Measurements from ENCODE around the gene TUBGCP5. TPM values are rescaled to one million over a fixed set of nuclear protein-coding genes. Genes with fewer than 3 reads are reported as not detected.

Gene TUBGCP5
- total and polyA plus RNA-seq, 2 experiments from 2014 or later = 12.0 to 21.7 TPM

DNA sequence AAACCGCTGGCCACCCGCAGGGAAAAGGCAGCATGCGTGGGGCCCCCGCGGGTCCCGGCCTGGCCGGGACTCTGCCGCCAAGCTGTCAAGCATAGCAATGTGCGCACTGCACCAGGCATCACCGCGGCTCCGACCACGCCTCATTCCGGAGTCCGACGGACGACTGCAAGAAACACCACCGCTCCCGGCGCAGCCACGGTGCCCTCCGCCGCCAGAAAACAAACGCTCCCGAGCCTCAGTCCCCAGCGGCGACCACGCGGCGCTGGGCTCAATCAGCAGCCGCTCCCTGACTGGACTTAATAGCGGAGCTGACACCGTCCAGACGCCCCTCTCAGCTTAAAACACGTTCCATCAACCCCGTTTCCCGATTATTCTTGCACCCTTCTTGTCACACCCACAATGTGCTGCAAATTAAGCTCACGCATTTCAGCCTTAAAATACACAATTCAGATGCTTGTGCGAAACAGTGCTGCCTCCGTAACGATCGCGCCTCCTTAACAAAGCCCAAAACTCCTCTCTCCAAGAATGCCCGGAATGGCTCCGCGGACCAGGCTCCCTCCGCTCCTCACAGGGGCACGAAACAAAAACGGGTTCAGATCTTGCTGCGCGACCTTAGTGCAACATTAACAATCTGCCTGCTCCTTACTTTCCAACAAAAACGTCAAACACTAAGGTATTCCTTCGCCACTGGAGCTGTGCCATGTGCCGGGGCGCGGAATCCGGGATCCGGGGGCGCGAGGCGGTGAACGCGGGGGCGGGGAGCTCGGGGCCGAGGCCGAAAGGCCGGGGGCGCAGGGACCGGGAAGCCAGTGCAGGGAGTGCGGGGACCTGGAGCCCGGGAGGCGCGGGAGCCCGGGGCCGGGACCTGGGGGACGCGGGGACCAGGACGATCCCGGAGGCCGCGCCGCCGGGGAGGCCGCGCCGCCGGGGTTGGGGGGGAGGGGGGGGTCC is 59.9 kb downstream of the TUBGCP5 start (continued):
- TF ChIP-seq CREB1 (CRISPR knock-in tag; IDR thresholded peaks at IDR 0.05; ENCODE audit: low read depth) = no peak
- TF ChIP-seq EZH2phosphoT487 (IDR thresholded peaks at IDR 0.05; ENCODE audit: unreplicated experiment) = no peak
- peak; percentile 63 for TF ChIP-seq EZH2 (IDR thresholded peaks at IDR 0.05; ENCODE audit: low read depth, unreplicated experiment)

DNA sequence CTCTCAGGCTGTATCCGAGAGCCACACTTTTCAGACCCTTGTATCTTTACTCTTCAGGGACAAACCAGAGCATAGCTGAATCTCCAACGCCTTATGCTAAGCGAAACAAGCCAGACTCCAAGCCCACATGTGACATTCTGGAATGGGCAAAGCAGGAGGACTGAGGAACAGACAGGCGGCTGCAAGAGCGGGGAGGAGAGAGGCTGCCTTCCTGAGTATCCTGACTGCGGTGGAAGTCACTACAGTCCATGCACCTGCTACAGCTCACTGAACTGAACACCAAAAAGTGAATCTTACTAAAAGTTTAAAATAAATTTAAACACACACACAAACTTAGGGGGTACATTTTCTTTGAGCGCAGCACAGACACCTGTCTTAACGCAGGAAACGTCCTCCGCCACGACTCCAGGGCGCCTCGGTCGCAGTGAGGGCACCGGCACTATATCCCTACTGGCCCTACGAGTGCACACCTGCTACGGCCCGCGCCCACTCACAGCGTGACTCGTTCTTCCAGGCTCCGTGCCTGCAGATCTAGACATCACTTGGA is 60.6 kb downstream of the TUBGCP5 start:
- Mint-ChIP-seq H3K27me3 (ENCODE audit: insufficient read depth, low read depth, poor library complexity) (peaks cover 40% of the 10 kb centered on the region), H3K9me3 (peaks cover 5% of the 10 kb centered on the region; the same call in 1 of the 3 replicates), H3K4me3 (peak overlapping the region; percentile 92), H3K4me1 (peaks cover 11% of the 10 kb centered on the region; the same call in 2 of the 3 replicates), H3K36me3 (ENCODE audit: low read depth) (no peaks in the 10 kb centered on the region; the same call in 2 of the 3 replicates), H3K27ac (no peak overlapping the region)
- peaks cover 50% of the 10 kb centered on the region for H3K79me2 ChIP-seq (replicated peaks; ENCODE audit: insufficient read depth)
- peak; percentile 33 for TF ChIP-seq EZH2 (IDR thresholded peaks at IDR 0.05; ENCODE audit: low read depth, unreplicated experiment)
- TF ChIP-seq, protein P1, sequence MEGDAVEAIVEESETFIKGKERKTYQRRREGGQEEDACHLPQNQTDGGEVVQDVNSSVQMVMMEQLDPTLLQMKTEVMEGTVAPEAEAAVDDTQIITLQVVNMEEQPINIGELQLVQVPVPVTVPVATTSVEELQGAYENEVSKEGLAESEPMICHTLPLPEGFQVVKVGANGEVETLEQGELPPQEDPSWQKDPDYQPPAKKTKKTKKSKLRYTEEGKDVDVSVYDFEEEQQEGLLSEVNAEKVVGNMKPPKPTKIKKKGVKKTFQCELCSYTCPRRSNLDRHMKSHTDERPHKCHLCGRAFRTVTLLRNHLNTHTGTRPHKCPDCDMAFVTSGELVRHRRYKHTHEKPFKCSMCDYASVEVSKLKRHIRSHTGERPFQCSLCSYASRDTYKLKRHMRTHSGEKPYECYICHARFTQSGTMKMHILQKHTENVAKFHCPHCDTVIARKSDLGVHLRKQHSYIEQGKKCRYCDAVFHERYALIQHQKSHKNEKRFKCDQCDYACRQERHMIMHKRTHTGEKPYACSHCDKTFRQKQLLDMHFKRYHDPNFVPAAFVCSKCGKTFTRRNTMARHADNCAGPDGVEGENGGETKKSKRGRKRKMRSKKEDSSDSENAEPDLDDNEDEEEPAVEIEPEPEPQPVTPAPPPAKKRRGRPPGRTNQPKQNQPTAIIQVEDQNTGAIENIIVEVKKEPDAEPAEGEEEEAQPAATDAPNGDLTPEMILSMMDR (conservative IDR thresholded peaks at IDR 0.05; ENCODE audit: low read depth in 2 of 2) = no peak
- H3K4me1 ChIP-seq (ENCODE audit: insufficient read depth) = peaks cover 9% of the 10 kb centered on the region; the same call in 1 of the 2 replicates
- H3K4me3 ChIP-seq = peak overlapping the region; percentile 90
- ATAC-seq (peak; percentile 44), DNase-seq (ENCODE audit: low spot score) (peak; percentile 46)
- 0 out of 2 replicates have a peak overlapping the region, but pooled peaks have one; percentile 21 for H2AFZ ChIP-seq
- H4K20me1 ChIP-seq (replicated peaks; ENCODE audit: insufficient read depth) = peaks cover 36% of the 10 kb centered on the region
- peaks cover 7% of the 10 kb centered on the region; the same call in 1 of the 2 replicates for H3F3A ChIP-seq (replicated peaks; ENCODE audit: low read depth)
- peak overlapping the region; percentile 93 for H3K4me2 ChIP-seq
- no peaks in the 10 kb centered on the region for H3K9me2 ChIP-seq (ENCODE audit: insufficient read depth)
- H3K36me3 ChIP-seq (ENCODE audit: insufficient read depth) = no peaks in the 10 kb centered on the region
- H3K27me3 ChIP-seq (ENCODE audit: insufficient read depth) = peaks cover 46% of the 10 kb centered on the region
- H3K27ac ChIP-seq (ENCODE audit: low read depth) = no peak overlapping the region

DNA sequence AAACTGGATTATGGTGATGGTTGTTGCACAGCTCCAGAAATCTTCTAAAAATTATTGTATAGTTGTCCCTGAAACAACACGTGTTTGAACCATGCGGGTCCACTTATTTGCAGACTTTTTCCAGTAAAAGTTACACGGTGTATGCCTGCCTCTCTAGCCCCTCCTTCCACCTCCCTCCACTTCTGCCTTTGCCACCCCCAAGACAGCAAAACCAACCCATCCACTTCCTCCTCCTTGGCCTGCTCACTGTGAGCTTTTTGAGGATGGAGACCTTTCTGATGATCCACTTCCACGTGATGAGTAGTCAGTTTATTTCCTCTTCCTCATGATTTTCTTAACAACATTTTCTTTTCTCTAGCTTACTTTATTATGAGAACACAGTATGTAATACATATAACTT is 64.6 kb downstream of the TUBGCP5 start:
- no peak overlapping the region for H2AFZ ChIP-seq
- peaks cover 89% of the 10 kb centered on the region for H3K79me2 ChIP-seq (replicated peaks; ENCODE audit: insufficient read depth)
- Mint-ChIP-seq H3K27me3 (ENCODE audit: insufficient read depth, low read depth, poor library complexity) (peaks cover 23% of the 10 kb centered on the region), H3K36me3 (ENCODE audit: low read depth) (peaks cover 8% of the 10 kb centered on the region), H3K9me3 (peaks cover 5% of the 10 kb centered on the region; the same call in 2 of the 3 replicates), H3K4me3 (no peak overlapping the region), H3K27ac (no peak overlapping the region), H3K4me1 (peaks cover 11% of the 10 kb centered on the region; the same call in 2 of the 3 replicates)
- ATAC-seq (no peak), DNase-seq (ENCODE audit: low spot score) (no peak)
- peaks cover 5% of the 10 kb centered on the region; the same call in 1 of the 2 replicates for H3K4me1 ChIP-seq (ENCODE audit: insufficient read depth)
- no peaks in the 10 kb centered on the region for H3K36me3 ChIP-seq (ENCODE audit: insufficient read depth)
- H3K4me2 ChIP-seq = no peak overlapping the region
- H4K20me1 ChIP-seq (replicated peaks; ENCODE audit: insufficient read depth) = peaks cover 41% of the 10 kb centered on the region
- H3K9me2 ChIP-seq (ENCODE audit: insufficient read depth) = no peaks in the 10 kb centered on the region
- peaks cover 27% of the 10 kb centered on the region for H3K27me3 ChIP-seq (ENCODE audit: insufficient read depth)
- no peaks in the 10 kb centered on the region; the same call in 1 of the 2 replicates for H3F3A ChIP-seq (replicated peaks; ENCODE audit: low read depth)
- H3K27ac ChIP-seq (ENCODE audit: low read depth) = no peak overlapping the region
- H3K4me3 ChIP-seq = no peak overlapping the region
- TF ChIP-seq ZNF331 (CRISPR knock-in tag; IDR thresholded peaks at IDR 0.05; ENCODE audit: low read depth) = no peak
- TF ChIP-seq, protein P2, sequence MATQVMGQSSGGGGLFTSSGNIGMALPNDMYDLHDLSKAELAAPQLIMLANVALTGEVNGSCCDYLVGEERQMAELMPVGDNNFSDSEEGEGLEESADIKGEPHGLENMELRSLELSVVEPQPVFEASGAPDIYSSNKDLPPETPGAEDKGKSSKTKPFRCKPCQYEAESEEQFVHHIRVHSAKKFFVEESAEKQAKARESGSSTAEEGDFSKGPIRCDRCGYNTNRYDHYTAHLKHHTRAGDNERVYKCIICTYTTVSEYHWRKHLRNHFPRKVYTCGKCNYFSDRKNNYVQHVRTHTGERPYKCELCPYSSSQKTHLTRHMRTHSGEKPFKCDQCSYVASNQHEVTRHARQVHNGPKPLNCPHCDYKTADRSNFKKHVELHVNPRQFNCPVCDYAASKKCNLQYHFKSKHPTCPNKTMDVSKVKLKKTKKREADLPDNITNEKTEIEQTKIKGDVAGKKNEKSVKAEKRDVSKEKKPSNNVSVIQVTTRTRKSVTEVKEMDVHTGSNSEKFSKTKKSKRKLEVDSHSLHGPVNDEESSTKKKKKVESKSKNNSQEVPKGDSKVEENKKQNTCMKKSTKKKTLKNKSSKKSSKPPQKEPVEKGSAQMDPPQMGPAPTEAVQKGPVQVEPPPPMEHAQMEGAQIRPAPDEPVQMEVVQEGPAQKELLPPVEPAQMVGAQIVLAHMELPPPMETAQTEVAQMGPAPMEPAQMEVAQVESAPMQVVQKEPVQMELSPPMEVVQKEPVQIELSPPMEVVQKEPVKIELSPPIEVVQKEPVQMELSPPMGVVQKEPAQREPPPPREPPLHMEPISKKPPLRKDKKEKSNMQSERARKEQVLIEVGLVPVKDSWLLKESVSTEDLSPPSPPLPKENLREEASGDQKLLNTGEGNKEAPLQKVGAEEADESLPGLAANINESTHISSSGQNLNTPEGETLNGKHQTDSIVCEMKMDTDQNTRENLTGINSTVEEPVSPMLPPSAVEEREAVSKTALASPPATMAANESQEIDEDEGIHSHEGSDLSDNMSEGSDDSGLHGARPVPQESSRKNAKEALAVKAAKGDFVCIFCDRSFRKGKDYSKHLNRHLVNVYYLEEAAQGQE (IDR thresholded peaks at IDR 0.05; ENCODE audit: unreplicated experiment) = no peak
- TF ChIP-seq EZH2 (IDR thresholded peaks at IDR 0.05; ENCODE audit: low read depth, unreplicated experiment) = no peak
- TF ChIP-seq, protein P1 (conservative IDR thresholded peaks at IDR 0.05; ENCODE audit: low read depth in 2 of 2) = no peak
